NCI-H1694 treated with DMSO at 0.1 percent for 48 hours (cell line): Measurements from ENCODE around the gene CLNS1A.
"Not testable (repeated sequence)": the region's sequence is repeated elsewhere in the genome, so short reads cannot be mapped to it uniquely, and the experiment has no call there.

Source experiments
- DNase-seq: peaks from one replicate; lab custom pipeline; 2025; lab: John Stamatoyannopoulos, UW

Gene CLNS1A

GRCh38 chr11:77637345-77638165 lies at the start of gene CLNS1A:
Gene CLNS1A, minus strand, starts transcription at chr11:77637794. Its CDS starts 80 bp downstream, at chr11:77637714.
- DNase-seq = peak; percentile 83

DNA sequence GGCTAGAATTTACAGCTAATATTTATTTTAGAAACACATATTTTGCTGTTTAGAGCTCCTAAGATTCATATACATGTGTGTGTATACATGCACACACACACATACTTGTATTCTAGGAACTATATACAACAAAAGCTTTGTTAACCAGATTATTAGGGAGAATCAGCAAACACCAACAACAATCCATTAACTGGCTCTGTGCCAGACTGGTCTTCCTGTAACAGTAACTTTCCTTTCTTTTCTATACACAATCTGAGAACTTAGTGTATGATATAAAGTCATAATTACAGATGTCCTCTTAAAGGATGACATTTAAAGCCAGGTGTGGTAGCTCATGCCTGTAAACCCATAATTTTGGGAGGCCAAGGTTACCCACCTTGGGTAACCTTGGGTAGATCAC lies 49.5 kb upstream of the CLNS1A start:
- no peak for DNase-seq

DNA sequence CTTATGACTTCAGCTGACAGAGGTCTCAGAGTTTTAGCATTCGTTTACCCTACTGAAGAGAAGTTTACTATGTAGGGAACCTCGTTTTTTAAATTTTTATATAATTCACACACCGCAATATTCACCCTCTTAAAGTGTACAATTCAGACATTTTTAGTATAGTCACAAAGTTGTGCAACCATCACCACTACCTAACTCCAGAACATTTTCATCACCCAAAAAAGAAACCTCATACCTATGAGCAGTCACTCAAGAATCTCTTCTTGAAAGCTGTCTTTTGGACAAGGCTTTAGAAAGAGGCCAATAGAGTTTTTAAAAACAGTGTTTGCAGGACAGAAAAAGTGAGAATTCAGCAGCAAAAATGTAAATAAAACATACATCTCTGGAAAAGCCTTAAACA lies 39.5 kb upstream of the CLNS1A start:
- DNase-seq = no peak

GRCh38 chr11:77672264-77672663 lies 34.7 kb upstream of the CLNS1A start:
- no peak for DNase-seq

DNA sequence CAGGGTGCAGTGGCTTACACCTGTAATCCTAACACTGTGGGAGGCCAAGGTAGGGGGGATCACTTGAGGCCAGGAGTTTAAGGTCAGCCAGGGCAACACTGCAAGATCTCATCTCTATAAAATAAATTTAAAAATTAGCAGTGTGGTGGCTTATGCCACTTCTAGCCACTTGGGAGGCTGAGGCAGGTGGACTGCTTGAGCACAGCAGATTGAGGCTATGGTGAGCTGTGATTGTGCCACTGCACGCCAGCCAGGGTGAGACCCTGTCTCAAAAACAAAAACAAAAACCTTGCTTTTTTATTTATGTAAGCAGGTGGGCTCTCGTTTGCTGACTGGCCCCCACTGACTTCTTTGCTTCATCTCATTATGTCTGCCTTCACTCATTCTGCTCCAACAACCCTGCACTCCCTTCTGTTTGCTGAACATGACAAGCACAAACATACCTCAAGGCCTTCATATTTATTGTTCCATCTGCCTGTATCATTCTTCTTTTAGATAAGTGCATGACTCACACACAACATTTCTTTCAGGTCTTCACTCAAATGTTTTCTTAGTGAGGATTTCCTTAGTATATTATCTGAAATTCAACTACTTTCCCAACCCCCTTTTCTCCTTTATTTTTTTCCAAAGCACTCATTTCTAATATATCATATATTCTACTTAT lies 32.4 kb upstream of the CLNS1A start:
- DNase-seq = no peak

DNA sequence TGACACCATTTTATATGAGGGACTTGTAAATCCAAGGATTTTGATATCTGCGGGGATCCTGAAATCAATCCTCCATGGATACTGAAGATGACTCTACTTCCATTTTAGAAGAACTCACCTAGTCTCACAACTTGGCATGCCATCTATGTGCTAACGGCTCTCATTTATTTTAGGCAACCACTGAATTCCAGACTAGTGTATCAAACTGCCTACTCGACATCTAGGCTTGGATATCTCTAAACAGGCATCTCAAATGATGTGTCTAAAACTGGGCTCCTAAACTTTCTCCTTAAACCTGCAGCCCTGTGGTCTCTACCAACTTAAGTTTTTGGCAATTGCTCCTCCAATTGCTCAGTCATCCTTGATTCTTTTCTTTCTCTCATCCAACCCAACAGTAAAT lies 31.2 kb upstream of the CLNS1A start:
- no peak for DNase-seq

- no peak for DNase-seq
Observed at GRCh38 chr11:77665240-77665965, 27.8 kb upstream of the CLNS1A start.

DNA sequence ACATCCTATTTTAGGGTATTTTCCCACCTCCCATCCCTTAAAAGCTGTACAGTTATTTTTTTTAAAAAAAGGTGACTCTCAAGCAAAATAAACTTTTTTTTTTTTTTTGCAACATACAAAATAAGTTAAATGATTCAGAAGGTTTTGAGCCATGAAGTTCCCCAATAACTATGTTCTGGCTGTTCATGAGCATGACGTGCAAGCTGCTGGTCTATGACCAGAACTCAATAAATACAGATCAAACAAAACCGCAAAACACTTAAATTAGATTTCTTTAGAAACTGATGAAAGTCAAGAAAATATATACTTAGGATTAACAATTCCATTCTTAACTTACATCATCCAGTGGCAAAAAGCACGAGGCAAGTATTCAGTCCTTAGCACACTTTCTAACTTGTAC lies 24.1 kb upstream of the CLNS1A start:
- DNase-seq = no peak

GRCh38 chr11:77660947-77661346 lies 23.4 kb upstream of the CLNS1A start:
- DNase-seq = no peak

GRCh38 chr11:77658213-77659013 lies 20.8 kb upstream of the CLNS1A start:
- DNase-seq = no peak

GRCh38 chr11:77656362-77656761 lies 18.8 kb upstream of the CLNS1A start:
- DNase-seq = no peak

DNA sequence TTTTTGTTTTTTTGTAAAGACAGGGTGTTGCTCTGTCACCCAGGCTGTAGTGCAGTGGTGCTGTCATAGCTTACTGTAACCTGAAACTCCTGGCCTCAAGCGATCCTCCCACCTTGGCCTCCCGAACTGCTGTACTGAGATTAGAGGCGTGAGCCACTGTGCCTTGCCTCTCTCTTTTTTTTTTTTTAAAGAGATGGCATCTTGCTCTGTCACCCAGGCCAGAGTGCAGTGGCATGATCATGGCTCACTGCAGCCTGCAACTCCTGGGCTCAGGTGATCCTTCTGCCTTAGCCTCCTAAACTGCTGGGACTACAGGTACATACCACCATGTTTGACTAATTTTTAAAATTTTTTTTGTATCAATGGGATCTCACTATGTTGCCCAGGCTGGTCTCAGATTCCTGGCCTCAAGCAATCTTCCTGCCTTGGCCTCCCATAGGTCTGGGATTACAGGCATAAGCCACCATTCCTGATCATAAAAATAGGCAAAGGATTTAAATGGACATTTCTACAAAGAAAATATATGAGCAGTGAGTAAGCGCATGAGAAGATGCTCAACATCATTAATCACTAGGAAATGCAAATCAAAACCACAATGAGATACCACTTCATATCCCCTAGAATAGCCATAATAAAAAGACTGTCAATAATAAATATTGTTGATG lies 17.3 kb upstream of the CLNS1A start:
- DNase-seq = no peak

- DNase-seq = no peak
Observed at GRCh38 chr11:77650123-77650522, 12.5 kb upstream of the CLNS1A start.

- no peak for DNase-seq
Observed at GRCh38 chr11:77647654-77648305, 10.2 kb upstream of the CLNS1A start.

GRCh38 chr11:77644887-77645286 lies 7.3 kb upstream of the CLNS1A start:
- no peak for DNase-seq

DNA sequence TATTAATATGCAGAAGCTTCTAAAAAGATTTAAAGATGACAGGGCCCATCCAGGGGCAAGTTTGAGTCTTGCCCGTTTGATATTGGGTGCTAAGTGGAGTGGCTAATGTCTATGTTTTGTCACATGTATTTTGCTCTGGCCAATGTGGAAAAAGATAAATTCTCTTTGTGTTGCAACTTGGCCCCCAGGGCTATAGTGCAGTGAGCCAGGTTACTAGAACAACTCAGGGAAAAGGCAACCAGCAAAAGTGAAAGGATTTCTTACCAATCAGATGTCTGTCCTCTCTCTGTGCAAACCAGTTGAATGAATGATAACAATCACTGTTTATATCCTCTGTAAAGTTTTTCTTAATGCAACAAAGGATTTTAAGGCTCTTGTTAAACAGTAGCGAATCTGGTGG lies 4.6 kb upstream of the CLNS1A start:
- no peak for DNase-seq

- no peak for DNase-seq
Observed at GRCh38 chr11:77636731-77637344, 756 bp downstream of the CLNS1A start.

GRCh38 chr11:77633926-77634325 lies 3.7 kb downstream of the CLNS1A start:
- not testable (repeated sequence) for DNase-seq

- no peak for DNase-seq
Observed at GRCh38 chr11:77630157-77630710, 7.4 kb downstream of the CLNS1A start.

DNA sequence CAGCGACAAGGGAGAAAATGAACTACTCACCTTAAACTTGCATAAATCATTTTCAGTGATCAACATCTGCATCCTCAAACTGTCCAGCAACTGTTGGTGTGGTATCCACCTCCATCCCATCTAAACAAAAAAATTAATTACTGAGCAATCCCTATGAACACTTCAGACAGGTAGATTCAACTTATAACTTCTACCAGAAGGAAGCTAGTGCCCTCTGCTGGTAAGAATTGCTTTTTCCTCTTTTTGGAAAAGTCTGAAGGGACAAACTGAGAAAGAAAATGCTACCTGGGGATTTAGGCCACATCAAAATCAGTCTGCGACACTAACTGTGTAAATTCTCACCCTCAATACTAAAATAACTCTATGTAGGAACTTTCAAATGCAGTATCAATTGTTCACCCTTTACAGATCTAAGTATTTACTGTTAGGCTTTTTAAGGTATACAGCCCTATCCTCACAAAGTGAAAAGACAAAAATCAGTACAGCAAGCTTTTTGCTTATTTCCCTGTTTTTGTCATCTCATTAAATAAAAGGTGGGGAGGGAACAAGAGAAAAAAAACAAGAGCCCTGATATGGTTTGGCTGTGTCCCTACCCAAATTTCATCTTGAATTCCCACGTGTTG lies 17.9 kb downstream of the CLNS1A start:
- peak; percentile 17 for DNase-seq
